HG03442 (cell line): Measurements from ENCODE around the gene TMEM154.

Experiments used
- ATAC-seq: cut with Tn5 transposase; IDR thresholded peaks from one replicate; pipeline ENCODE4 v1.9.1; 2021; ENCODE audit warnings: mild to moderate bottlenecking, moderate library complexity; ENCODE audit not compliant: unreplicated experiment

TMEM154 gene

DNA sequence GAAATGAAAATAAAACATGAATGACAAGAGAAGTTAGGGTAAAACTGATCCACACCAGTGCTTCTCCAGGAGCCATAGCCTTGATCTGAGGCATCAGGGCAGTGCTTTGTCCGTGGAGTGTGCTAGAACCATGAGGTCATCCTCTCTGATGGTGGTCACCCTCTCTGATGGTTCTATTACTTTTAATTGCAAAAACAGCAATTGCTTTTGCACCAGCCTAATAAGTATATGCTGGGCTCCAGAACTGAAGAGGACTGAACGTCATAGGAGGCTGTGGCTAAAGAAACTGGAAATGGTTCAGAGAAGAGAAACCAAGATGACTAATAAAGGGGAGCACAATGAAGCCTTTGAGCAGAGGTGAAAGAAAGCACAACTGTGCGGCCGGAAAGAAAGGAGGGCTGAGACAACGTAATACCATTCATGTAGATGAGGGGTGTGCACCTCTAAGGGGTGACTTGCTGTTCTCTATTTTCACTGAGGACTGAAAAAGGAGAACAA is 17.0 kb upstream of the TMEM154 start:
- peak; percentile 98 for ATAC-seq

DNA sequence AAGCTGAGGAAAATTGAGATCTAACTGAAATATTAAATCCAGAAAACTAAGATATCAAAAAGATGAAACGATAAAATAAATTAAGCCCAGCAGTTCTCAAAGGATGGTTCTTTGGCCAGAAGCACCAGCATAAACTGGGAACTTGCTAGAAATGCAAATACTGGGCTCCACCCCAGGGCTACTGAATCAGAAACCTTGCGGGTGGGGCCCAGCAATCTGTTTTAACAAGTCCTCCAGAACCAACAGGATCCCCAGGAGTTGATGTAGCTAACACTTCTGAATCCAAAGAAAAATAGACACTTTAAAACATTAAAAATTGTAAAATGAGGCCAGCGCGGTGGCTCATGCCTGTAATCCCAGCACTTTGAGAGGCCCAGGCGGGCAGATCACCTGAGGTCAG is 14.1 kb upstream of the TMEM154 start:
- ATAC-seq: no peak

DNA sequence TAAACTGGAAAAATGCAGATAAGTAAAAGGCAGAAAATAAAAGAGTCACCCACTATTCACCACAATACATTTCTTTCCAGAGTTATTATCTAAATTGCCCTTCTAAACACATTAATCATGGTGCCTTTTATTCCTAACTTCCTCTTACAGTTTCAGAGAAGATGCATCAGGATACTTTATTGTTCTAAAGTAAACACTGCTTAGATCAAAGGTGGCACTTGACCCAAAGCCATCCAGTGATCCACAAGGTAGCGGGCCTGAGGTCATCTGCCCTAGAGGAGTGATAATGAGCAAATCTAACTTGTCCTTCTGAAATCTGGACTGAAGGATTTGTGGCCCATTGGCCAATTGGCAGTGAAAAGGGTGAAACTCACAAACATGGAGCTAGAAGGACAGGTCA is 12.0 kb upstream of the TMEM154 start:
- ATAC-seq: no peak

- ATAC-seq: no peak
These were observed 11.2 kb upstream of the TMEM154 start for GRCh38 chr4:152690706-152691651.

DNA sequence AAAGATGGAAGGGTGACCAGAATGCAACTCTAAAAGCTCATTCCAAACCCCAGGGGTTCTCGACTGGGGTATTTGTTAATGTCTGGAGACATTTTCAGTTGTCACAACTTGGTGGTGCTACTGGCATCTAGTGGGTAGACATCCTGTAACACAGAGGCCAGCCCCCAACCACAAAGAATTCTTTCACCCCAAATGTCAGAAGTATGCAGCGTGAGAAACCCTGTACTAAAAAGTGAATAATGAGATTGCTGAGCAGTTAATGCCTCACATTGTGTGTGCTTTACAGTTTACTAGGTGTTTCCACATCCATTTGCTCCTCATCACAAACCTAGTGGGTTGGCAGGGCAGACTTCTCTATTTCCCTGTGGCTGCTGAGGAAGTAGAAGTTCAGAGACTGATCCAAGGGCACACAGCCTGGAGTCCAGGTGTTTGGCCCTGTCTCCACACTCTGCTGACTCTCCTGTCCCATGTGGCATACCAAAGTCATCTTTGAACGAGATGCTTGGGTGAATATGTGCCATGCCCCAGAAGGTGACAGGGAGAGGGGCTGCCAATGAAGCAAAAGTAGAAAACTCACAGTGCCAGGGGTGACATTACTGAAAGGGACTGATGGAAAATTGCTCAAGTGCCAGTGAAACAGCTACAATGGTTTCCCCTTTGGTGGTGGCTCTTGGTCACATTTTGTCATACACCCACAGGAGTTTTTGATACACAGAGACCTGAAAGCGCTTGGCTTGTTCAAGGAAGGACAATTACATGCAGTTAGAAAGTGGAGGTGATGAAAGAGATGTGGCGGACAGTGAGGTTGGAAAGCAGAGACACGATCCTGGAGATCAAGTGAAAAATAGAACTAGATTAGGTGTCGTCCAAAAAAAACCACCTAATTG is 10.1 kb upstream of the TMEM154 start:
- no peak for ATAC-seq

- ATAC-seq: no peak
These were observed 8.3 kb upstream of the TMEM154 start for GRCh38 chr4:152687974-152688599.

GRCh38 chr4:152686452-152687013 is 6.7 kb upstream of the TMEM154 start:
- ATAC-seq: no peak

DNA sequence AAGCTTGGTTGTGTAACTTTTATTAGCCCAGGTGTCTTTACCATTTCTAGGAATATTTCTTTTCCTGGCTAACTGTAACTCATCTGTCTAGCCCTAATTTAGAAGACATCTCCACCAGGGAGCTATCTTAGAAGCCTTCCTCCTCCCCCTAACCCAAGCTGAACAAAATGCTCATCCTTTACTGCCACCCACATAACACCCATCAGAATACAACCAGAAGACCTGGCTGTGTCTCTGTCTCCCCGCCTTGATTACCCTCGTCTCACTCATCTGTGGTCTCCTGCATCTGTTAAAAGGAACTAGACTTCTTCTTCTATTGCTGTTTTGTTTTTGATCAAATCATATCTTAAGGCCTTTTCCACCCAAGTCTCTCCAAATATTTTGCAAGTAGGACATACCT is 4.8 kb upstream of the TMEM154 start:
- no peak for ATAC-seq

DNA sequence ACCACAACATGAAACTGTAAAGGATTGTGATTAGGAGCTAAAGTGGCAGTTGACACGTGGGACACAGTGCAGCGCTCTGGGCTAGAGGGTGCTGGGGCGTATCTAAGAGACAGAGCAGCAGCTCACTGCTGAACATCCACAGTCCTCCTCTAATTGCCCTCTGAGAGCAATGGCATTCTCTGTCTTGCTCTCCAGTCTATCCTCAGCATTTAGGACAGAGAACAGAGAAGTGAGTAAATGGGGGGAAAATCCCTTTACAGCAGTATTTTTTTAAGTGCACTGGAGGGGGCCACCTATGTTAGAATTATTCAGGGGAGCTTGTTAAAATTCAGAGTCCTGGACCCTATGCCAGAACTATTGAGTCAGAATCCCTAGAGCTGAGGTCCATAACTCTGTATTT is 4.2 kb upstream of the TMEM154 start:
- ATAC-seq: peak; percentile 44

DNA sequence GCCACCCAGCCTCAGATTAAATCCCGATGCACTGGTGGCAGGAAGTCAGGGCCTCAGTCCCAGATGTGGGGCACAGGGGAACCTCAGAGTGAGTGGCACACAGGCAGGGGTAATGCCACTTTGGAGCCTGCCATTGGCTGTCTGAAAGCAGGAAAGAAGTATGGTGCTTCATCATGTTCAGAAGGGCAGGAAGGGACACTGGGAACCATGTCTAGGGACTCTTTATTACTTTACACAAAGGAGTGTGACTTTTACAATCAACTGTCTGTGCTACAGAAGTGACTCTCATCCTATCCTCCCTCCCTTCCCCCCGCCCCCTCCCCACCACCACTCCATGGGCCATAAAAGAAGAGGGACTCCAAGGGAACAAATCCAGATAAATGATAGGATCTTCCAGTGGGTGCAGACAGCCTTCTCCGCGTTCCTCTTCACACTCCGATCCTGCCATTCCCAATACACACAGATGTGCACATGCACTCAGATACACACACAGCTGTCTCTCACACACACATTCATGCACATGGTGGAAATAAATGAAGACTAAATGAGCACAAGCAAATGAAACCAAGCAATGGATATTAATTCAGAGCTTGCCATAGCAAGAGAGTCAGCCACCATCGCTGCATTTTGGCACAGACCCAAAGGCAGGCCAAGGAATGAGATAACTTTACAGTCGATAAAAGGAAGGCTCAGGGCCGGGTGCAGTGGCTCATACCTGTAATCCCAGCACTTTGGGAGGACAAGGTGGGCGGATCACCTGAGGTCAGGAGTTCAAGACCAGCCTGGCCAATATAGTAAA is 2.5 kb upstream of the TMEM154 start:
- ATAC-seq: no peak

DNA sequence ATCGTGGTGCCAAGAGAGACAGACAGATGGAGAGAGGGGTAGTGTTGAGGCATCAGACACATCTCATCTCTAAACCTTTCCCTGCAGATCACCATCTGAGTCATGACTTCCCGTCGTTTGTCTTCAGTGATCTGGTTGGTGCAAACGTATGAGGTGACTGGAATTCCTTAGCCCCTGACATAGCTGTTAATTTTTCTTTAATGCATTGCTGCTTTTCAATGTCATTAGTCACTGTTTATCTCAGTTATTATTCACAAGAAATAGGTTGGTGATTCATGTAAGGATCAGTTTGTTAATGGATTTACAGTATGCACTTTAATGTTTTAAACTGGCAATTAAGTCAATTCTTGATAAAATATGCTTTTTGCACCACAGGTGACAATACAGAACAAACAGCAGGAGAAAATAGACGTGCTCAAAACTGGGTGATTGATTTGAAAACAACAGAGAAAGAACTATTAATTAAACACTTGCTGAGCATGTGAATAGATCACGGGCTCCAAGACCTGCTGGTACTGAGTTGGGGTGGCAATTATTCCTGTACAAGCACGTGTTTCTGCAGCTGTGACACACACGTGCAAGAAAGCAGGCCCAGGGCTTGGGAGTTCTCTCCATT is 1.3 kb upstream of the TMEM154 start:
- peak; percentile 37 for ATAC-seq

- ATAC-seq: no peak
These were observed 956 bp downstream of the TMEM154 start for GRCh38 chr4:152678841-152679240.

DNA sequence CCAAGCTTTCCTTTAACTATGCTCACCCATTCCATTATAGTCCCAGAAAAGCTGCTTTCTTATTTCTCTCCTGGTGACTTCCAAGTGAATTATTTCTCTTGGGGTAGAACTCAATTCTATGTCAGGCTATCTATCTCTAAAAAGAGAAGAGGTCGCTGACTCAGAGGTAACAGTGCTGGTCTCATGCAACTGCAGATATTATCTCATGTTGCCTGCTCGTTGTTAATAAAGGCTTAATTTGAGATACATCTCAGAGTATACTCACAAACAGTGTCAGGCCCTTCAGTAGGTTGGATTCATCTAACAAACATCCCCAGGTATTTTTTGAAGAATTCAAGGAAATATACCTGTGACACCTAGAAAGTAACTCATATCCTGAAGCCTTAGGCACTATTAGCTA is 2.7 kb downstream of the TMEM154 start:
- no peak for ATAC-seq

GRCh38 chr4:152676052-152676854 is 3.5 kb downstream of the TMEM154 start:
- ATAC-seq: peak; percentile 32

GRCh38 chr4:152674359-152674758 is 5.4 kb downstream of the TMEM154 start:
- no peak for ATAC-seq

DNA sequence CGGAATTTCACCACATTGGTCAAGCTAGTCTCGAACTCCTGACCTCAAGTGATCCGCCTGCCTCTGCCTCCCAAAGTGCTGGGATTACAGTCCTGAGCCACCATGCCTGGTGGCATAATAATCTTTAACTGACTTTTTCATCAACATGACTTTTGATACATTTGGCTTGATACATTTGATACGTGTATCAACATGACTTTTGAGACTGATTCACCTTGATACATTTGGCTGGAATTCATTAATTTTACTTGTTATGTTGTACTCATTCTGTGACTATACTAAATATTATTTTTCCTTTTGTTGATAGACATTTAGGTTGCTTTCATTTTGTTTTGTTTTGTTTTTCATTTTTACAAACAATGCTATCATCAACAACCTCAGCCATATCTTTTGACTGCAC is 6.3 kb downstream of the TMEM154 start:
- no peak for ATAC-seq

DNA sequence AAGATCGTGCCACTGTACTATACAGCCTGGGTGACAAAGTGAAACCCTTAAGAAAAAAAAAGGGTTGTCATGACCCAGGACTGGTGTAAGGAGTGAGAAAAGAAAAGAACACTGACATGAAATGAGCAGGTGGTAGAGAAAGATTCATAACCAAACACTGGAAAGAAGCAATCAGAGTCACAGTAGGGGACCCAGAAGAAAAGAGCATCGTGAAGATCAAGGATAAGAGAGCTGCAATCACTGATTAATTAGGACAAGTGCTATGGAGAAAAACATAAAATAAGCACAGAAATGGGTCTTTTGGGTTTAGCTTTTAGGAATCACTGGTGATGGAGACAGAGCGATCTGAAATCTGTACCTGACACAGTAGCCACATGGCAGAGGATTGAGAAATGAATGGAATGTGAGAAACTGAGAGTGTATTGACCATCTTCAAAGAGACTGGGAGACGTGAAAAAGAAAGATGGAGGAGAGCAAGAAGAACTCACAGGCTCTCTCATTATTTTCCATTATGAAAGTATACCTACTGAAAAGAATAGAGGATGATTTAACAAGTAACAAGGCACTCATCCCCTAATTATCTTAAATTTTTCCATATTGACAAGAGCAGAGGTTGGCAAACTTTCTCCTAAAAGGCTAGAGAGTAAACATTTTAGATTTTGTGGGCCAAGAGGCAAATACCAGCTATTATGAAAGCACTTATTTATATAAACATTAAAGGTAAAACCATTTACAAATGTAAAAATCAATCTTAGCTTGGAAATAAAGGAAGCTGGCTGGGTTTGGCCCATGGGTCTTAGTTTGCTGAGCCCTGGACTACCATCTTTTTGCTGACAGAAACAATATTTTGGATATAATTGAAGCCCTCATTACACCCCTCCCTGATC is 7.3 kb downstream of the TMEM154 start:
- no peak for ATAC-seq
